T-helper 1 cell treated with Interleukin-12 subunit alpha and Interleukin-12 subunit beta and Interleukin-4 antibody, amounts not matched to agents 30 ng/mL and 1 ng/mL, for 36 hours (primary cell): Measurements from ENCODE around the gene EREG. TPM values are rescaled to one million over a fixed set of nuclear protein-coding genes. Genes with fewer than 3 reads are reported as not detected.

ENCODE experiments used
- intact Hi-C: fragments of 100-400 bp; cut with micrococcal nuclease; formaldehyde crosslinking; loops from one replicate; pipeline ENCODE4 v1.15.1; 2024
- total RNA-seq: library from RNA; stranded (reverse); gene quantifications from 2 replicates; pipeline ENCODE4 v1.2.3, GENCODE V29; 2022

Gene EREG, protein sequence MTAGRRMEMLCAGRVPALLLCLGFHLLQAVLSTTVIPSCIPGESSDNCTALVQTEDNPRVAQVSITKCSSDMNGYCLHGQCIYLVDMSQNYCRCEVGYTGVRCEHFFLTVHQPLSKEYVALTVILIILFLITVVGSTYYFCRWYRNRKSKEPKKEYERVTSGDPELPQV
- not detected in 2 replicates for total RNA-seq

DNA sequence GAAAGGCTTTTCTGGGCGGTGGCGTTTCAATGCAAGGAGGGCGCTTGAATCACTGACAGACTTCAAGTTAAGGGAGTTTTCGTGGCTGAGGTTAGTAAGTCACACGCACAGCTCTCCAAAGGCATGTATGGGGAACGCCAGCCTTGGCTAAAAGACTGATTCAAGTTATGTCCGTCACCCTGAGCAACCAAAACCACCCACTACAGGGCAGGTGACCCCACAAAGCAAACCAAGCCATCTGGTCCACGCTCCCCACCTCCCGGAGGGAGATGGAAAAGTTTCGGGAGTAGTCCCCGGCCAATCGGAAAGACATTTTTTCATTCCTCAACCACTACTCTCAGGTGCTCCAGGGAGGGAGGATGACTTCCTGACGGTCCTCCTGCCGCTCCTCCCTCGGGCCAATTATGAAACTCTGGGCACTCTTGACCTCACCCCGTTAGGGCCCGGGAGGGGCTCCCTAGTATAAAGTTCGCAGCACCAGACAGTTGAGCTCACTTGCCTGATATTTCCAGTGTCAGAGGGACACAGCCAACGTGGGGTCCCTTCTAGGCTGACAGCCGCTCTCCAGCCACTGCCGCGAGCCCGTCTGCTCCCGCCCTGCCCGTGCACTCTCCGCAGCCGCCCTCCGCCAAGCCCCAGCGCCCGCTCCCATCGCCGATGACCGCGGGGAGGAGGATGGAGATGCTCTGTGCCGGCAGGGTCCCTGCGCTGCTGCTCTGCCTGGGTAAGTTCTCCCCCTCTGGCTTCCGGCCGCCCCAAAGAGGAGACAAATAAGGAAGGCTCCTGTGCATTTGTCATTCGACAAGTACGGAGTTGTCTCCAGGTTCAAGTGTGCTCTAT, at the start of gene EREG:
EREG (plus strand) TSS at position 494 of the 840 bp plus-strand sequence; CDS start at position 658, 164 bp downstream.
- intact Hi-C loops, result no loop called here

DNA sequence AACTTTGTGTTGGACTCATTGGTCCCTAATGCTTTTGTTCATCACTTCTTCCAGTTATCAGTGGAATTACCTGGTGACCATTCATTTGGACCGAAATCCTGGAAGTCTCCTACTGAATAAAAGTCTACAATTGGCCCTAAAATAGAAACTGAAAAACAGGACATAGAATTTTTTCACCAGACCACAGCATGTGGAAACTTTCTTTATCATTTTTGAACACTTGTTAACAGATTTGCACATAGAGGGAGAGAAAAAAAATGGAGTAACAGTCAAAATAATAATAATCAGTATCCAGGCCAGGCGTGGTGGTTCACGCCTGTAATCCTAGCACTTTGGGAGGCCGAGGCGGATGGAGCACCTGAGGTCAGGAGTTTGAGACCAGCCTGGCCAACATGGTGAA, 49.6 kb upstream of the EREG start:
- intact Hi-C loops, result loop anchor here (10.0 kb wide), 1 partner anchor 661 kb away; no protein-coding TSS in a partner anchor

DNA sequence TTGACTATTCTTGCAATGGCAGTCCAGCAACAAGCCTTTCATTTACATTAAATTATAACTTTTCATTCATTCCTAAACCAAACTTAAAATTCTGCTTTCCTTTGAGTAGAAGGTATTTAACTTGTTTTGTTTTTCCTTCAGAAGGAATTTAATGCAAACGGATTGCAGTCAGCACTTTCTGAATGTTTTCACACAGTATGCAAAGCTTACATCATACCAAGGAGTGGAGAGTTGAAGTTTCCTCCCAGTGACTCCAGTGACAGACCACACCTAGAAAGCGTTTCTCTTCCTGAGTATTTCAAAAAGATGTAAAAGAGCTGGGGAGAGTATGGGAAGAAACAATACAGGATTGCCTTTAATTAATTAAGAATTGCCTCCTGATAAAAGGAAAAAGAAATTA, 48.5 kb upstream of the EREG start:
- intact Hi-C loops, result loop anchor here (10.0 kb wide), 1 partner anchor 662 kb away; no protein-coding TSS in a partner anchor

DNA sequence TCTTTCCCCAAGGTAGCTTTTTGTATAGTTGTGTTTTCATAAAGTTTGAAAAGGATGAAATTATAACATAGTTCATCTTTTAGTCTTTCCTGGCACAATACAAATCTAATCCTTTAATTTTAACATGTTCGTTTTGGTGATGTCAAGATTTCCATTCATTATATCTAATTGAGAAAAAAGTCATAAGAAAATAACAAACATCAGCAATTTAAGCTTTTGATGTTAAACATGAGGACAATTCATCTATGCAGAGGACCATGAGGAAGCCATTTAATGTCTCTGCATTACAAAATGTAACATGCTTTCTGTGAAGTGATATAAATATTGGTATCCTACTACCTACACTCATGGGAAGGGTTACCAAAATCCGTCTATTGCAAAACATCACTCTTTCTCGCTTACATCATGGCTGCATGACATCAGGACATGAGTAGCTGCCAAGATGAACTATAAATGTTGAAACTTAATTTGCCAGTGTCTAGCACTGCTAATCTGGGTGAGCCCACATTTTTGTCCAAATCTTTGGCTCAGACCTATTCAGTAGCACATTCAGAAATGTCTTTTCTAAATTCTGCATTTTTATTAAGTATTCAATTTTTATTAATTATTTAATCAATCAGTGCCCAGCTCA, 47.2 kb upstream of the EREG start:
- intact Hi-C loops, result loop anchor here (10.0 kb wide), 1 partner anchor 663 kb away; no protein-coding TSS in a partner anchor

DNA sequence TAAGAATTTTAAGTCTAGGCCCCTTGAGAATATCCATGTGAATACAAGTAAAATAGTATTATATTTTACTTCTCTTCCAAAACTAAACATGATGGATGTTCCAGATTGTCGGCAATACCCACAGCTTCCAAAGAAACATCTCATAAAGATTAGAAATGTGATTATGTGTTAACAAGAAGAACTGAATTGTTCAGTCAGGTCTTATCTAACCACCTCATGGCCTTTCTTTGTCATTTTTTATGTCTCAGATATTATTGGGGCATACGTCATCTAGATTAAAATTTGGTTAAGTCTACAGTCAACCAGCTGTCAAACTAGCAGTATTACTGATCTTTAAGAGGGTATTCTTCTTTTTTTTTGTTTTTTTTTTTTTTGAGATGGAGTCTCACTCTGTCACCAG, 46.7 kb upstream of the EREG start:
- intact Hi-C loops, result loop anchor here (10.0 kb wide), 1 partner anchor 663 kb away; no protein-coding TSS in a partner anchor

DNA sequence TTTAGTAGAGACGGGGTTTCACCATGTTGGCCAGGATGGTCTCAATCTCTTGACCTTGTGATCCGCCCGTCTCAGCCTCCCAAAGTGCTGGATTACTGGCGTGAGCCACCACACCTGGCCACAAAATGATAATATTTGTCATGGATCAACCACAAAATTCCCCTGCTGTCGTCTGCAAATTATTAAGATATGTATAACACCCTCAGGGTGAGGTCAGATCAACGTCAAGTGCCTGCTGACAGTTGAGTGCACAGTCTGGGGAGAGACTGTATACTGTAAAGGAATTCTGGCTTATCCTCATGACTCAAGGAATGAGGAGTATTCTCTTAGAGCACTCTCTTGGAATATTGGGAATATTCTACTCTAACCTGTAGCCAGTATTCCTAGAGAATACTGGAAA, 45.5 kb upstream of the EREG start:
- intact Hi-C loops, result loop anchor here (10.0 kb wide), 1 partner anchor 665 kb away; no protein-coding TSS in a partner anchor

DNA sequence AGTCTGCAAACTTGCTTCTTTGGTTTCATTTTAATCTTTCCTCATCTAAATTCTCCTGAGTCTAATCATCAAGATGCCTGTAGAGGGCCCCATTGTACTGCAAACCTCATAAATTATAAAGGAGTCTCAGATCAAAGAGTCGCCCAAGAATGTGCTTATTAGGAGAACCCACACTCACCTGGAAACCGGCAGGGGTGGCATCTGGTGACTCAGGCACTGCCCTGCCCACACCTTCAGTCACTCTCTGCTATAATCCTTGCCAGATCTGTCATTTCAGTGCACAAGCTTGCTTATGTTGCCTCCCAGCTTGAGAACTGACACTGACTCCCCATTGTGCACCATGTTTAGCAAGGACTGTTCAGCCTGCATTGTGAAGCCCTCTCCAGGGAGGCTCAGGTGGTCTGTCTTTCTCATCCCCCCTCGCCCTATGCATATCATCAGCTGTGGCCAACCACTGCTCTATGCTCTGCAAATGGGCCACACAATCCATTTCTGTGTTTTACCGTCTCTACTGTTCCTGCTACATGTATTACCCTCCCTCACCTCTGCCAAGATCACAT, 44.3 kb upstream of the EREG start:
- intact Hi-C loops, result loop anchor here (1.0 to 10.0 kb wide), 4 partner anchors 212 to 554 kb away; no protein-coding TSS in a partner anchor

DNA sequence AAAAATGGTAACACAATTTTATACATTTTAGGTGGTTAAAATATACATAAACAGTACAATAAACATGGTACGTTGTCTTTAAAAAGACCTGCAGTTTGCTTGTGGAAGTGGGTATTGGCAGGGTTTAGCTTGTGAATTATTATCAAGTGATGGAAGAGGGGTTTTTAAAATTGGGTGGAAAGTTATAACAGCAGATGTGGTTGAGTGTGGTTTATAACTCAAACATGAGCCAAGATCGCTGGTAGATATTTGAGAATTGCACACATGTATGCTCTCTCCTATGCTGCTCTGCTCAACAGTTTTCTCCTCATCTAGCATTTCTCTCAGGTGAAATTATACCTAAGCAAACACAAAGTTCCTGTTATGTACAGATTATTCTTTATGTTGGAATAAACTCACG, 42.6 kb upstream of the EREG start:
- intact Hi-C loops, result loop anchor here (10.0 kb wide), 1 partner anchor 552 kb away; no protein-coding TSS in a partner anchor

DNA sequence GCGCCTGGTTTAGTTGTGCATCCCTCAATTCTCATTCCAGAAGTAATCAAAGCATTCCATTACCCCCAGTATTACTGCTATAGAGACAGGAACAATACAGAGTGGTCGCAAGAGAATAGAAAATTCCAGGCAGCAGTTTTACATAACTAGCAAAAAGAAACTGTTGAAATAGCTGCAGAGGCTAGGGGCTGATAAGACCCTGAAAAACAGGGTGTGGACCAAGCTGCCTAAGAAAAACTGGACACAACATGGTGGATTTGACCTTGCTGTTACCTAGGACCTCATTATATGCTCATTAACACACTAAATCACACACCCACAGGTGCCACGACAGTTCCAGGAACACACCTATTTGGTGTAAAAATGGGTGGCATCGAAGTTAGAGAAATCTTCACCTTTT, 41.3 kb upstream of the EREG start:
- intact Hi-C loops, result loop anchor here (10.0 kb wide), 1 partner anchor 551 kb away; no protein-coding TSS in a partner anchor

DNA sequence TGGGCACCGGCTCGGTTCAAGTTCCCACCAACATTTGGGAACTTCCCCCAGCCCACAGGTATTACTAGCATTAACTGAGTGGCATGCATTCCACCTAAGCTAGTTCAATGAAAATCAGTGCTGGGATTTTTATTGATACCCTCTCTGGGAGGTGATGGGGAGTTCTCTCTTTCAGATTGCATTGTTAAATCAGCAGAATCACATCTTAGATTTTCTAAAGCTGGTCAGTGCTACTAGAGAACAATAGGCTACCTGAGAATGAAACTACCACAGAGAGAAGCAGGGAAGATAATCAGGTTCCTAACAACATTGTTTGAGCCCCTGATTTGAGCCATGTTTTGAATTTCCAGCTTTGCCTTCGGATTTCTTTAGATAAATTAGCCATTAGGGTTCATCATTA, 40.7 kb upstream of the EREG start:
- intact Hi-C loops, result loop anchor here (10.0 kb wide), 1 partner anchor 551 kb away; no protein-coding TSS in a partner anchor

DNA sequence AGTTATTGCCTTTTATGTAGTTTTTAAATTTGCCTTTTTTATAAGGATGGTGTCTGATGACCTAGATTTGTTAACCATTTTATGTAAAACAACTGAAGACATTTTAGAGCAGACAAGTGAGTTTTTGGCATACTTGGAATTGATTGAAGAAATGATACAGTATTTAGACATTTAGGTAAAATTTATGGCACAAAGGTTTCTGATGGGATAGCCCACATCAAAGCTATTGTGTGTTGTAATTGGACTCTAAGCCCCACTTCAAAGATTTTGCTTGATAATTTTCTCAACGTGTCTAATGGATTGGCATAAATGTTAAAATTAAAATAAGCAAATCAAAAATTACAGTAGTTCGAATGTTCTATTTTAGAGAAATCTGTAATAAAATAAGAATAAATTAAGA, 39.1 kb upstream of the EREG start:
- intact Hi-C loops, result loop anchor here (10.0 kb wide), 1 partner anchor 549 kb away; no protein-coding TSS in a partner anchor

DNA sequence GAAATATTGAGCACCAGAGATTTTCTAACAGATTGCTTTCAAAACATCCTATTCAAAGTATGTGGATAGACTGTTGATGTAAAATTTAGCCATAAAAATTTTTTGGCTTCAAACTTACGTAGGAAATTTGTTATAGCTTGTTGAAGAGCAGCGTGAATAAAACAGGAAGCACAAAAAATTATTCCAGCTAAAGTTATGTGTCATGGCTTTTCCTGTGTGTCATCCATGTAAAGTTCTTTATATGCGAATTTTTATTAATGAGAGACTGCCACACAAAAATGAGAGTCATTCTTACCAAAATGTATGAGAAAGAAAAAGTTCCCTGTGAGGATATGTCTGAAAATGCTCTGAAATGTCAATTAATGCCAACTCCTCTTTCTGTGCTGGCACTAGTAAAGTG, 37.2 kb upstream of the EREG start:
- intact Hi-C loops, result loop anchor here (10.0 kb wide), 1 partner anchor 547 kb away; no protein-coding TSS in a partner anchor

DNA sequence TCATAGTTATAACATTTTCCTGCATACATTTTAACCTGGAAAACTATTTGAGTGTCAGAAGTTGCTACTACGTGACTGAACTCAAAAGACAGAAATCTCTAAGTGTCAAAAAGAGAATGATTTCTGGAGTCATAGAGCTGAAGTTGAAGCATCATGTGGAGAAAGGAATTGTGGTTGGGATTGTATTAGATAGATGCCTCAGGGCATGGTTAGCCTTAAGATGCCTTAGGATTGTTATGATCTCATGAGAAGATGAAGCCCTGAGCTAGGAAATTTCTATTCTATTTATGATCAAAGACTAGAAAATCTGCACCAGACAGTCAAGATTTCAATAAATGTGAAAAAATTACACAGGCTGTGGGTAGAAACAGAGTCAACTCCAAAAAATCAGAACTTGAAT, 36.4 kb upstream of the EREG start:
- intact Hi-C loops, result loop anchor here (10.0 kb wide), 1 partner anchor 546 kb away; no protein-coding TSS in a partner anchor

DNA sequence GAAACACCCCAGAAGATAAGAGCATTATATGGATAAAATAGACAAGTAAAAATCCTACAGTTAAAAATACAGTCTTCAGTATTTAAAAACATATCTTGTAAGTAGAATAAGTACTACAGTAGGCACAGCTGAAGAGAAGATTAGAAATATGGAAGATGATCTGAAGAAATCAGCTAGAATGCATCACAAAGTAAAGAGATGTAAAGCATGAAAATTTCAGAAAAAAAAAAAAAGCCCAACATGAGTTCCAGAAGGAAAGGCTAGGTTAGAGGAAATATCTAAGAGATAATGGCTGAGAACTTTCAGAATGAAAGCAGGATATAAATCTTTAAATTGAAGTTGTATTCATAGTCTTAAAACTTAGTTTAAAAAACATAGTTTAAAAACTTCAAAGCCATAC, 35.6 kb upstream of the EREG start:
- intact Hi-C loops, result loop anchor here (10.0 kb wide), 1 partner anchor 545 kb away; no protein-coding TSS in a partner anchor

DNA sequence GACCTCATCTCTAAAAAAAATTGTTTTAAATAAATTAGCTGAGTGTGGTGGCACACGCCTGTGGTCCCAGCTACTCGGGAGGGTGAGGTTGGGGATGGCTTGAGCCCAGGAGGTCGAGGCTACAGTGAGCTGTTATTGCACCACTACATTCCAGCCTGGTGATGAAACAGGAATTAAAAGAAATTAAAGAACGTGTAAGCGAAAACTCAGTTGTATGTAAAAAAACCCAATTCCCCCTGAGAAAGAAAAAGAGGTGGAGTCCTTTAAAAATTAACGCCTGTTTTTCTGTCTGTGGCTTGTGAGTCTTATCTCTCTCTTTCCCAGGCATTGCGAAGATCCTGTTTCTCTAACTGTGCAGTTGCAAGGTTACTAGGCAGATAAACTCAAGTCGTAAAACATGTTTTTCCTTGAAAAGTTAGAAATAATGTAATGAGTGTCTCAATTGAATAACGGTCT, 34.6 kb upstream of the EREG start:
- intact Hi-C loops, result no loop called here

DNA sequence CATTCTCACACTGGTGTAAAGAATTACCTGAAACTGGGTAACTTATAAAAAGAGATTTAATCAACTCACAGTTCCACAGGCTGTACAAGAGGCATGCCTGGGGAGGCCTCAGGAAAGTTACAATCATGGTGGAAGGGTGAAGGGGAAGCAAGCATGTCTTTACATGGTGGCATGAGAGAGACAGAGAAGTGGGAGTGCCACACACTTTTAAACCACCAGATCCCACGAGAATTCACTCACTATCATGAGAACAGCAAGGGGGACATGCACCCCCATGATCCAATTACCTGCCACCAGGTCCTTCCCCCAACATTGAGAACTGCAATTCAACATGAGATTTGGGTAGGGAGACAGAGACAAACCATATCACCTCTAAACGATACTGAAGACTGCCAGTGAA, 33.7 kb upstream of the EREG start:
- intact Hi-C loops, result no loop called here

DNA sequence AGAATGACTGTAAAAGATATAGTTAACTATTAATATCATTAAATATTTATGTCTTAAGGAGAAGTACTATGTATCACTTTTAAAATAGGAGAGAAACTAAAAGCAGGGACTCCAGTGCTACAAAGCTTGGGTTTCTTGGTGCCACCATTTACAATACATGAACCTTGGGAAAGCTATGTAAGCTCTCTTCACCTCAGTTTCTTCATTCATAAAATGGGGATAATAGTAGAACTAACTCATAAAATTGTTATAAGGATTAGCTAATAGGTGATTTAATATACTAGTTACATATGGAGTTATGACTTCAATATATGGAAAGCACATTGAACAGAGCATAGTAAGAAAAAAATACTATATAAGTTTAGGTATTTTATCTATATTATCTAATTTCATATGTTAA, 33.0 kb upstream of the EREG start:
- intact Hi-C loops, result no loop called here

DNA sequence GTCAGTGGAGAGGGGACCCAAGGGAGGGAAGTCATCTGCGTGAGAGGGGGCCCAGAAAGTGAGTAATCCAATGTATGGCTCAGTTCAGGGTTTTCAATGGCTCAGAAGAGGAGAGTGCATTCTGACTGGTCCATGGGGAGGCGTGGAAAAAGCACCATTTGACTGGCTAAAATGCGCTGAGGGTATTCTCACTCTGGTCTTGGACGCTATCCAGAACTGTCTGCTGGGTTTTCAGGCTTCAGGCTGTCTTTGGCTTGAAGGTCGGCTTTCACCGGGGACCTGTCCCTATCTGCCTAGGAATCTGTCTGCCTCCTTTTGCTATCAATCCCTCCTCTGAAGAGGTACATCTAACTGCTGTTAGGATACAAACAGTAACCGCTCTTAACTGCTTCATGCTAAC, 30.3 kb upstream of the EREG start:
- intact Hi-C loops, result no loop called here

DNA sequence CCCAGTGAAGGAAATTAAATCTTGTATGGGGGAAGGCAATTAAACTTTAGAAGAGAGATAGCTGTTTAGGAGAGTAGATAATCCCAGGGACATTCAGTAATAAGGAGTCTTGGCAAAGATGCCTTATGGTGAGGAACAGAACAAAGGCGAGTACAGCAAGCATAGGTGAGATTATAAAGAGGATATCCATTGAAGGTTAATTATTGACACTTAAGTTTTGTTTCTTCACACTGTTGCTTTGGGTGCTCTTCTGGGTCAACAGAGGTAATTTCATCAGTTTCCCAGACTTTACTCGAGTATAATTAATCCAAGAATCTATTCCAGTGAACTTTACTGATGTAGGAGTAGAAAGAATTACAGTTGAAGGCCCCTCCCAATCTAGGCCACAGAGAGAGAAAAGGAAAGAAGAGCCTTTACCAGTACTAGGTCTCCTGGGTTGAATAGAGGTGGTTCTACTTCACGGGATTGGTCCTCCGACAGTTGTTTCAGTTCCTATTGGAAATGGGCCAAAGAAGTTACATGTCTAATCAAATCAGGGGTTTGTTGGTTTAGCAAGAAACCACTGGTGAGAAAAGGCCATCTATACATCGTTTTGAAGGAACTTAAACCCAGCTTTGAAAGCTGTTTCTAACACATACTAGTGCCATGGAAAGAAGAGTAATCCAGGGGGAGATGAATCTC, 29.5 kb upstream of the EREG start:
- intact Hi-C loops, result no loop called here

DNA sequence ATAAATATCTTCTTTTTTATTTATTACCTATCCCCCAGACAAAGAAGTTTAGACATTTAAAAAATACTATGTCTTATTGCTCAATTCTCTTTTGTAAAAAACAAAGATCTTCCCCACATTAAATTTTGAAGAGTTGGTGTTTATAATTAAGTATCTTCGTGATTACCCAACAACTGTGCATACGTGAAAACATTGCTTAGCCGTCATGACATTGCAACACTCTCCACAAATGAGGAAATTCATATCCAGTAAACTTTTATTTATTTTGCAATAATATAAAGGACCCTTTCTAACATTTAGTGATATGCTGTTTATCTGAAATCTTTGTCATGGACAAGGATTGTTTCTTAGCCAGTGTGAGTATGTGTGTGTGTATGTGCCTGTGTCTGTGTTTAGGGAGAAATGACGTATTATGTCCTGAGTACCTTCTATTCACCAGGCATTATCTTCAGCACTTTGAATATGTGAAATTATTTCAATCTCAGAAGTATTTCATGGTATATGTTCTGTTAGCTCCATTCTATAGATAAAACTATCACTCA, 26.1 kb upstream of the EREG start:
- intact Hi-C loops, result no loop called here
